Measurements from ENCODE around the gene ANKRD45. TPM values are rescaled to one million over a fixed set of nuclear protein-coding genes. Genes with fewer than 3 reads are reported as not detected.

Gene ANKRD45
- polyA plus RNA-seq, 1 of the 3 experiments (the other 2 are of a cell fraction), result 1.8 TPM

DNA sequence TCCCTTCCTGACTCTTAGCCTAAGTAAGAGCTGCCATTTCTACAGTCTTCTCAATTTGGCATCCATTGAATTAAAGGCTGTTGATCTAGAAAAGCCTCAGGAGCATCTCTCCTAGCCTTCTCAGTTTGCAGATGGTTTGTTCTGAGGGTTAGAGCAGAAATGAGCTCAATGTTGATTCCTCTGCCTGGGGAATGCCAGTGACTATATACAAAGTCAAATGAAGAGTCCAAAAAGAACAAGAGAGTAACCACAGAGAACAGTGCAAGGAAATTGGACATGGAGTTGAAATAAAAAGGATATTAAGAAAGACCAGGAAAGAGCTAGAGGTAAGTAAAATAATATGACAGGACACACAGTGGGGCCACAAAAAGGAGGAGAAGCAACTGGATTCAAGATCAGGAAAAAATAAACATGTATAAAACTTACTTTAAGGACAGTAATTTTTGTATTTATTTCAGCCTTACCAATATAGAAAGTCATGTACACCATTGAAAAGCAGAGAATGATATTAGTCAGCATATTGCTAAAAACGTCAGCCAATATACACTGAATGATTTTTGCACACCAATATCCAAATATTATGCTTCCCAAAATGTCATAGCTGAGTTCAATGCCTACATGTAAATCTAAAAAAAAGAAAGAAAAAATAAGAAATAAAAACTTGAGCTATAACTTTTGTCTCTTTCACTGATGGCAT is 88.1 kb downstream of the ANKRD45 start:
- no peaks in the 10 kb centered on the region for H3F3A ChIP-seq (replicated peaks; ENCODE audit: insufficient read depth)
- H3K9me2 ChIP-seq, result no peaks in the 10 kb centered on the region
- no peaks in the 10 kb centered on the region for H4K20me1 ChIP-seq (ENCODE audit: insufficient read depth)
- no peak overlapping the region for H3K4me3 ChIP-seq (ENCODE audit: low read depth in 2 of 2, low read length in 1 of 2)
- H3K9ac ChIP-seq, result no peak overlapping the region
- DNase-seq, result no peak
- no peaks in the 10 kb centered on the region for H3K9me3 ChIP-seq
- no peaks in the 10 kb centered on the region for H3K79me2 ChIP-seq (ENCODE audit: insufficient read depth)
- H3K27ac ChIP-seq (ENCODE audit: low read depth in 2 of 2, low read length in 1 of 2), result no peak overlapping the region
- no peak overlapping the region for H2AFZ ChIP-seq (ENCODE audit: low read depth)
- 24% methylated on average over 1 of the region's 1 CpG for WGBS (ENCODE audit: low lambda C conversion rate)
- ChIA-PET CTCF (interaction anchor here (0.5 kb wide), 1 partner anchor 240 kb away, joined by 3 read pairs; no protein-coding TSS in a partner anchor), POLR2A (no interaction called here)
- no peak overlapping the region for H3K4me2 ChIP-seq
- TF ChIP-seq GATA2 (CRISPR knock-in tag; IDR thresholded peaks at IDR 0.05) (no peak), NFIC (IDR thresholded peaks at IDR 0.05; ENCODE audit: borderline replicate concordance) (no peak), MXI1 (IDR thresholded peaks at IDR 0.05; ENCODE audit: low read depth, low read length) (no peak), RAD21 (IDR thresholded peaks at IDR 0.05; ENCODE audit: low read length) (no peak), GABPA (IDR thresholded peaks at IDR 0.05; ENCODE audit: low read depth) (no peak), TAF1 (IDR thresholded peaks at IDR 0.05; ENCODE audit: borderline replicate concordance, low read depth, low read length) (no peak), EZH2phosphoT487 (IDR thresholded peaks at IDR 0.05; ENCODE audit: borderline replicate concordance, low read depth) (no peak), TEAD4 (IDR thresholded peaks at IDR 0.05; ENCODE audit: borderline replicate concordance, insufficient read depth) (no peak), CHD2 (IDR thresholded peaks at IDR 0.05; ENCODE audit: low read length, partially characterized antibody) (no peak)
- TF ChIP-seq, protein P1, sequence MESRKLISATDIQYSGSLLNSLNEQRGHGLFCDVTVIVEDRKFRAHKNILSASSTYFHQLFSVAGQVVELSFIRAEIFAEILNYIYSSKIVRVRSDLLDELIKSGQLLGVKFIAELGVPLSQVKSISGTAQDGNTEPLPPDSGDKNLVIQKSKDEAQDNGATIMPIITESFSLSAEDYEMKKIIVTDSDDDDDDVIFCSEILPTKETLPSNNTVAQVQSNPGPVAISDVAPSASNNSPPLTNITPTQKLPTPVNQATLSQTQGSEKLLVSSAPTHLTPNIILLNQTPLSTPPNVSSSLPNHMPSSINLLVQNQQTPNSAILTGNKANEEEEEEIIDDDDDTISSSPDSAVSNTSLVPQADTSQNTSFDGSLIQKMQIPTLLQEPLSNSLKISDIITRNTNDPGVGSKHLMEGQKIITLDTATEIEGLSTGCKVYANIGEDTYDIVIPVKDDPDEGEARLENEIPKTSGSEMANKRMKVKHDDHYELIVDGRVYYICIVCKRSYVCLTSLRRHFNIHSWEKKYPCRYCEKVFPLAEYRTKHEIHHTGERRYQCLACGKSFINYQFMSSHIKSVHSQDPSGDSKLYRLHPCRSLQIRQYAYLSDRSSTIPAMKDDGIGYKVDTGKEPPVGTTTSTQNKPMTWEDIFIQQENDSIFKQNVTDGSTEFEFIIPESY (IDR thresholded peaks at IDR 0.05; ENCODE audit: borderline replicate concordance, low read depth), result no peak
- TF ChIP-seq, protein P2, sequence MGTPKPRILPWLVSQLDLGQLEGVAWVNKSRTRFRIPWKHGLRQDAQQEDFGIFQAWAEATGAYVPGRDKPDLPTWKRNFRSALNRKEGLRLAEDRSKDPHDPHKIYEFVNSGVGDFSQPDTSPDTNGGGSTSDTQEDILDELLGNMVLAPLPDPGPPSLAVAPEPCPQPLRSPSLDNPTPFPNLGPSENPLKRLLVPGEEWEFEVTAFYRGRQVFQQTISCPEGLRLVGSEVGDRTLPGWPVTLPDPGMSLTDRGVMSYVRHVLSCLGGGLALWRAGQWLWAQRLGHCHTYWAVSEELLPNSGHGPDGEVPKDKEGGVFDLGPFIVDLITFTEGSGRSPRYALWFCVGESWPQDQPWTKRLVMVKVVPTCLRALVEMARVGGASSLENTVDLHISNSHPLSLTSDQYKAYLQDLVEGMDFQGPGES (IDR thresholded peaks at IDR 0.05; ENCODE audit: low read depth, low read length), result no peak
- TF ChIP-seq, protein P3, sequence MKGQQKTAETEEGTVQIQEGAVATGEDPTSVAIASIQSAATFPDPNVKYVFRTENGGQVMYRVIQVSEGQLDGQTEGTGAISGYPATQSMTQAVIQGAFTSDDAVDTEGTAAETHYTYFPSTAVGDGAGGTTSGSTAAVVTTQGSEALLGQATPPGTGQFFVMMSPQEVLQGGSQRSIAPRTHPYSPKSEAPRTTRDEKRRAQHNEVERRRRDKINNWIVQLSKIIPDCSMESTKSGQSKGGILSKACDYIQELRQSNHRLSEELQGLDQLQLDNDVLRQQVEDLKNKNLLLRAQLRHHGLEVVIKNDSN (IDR thresholded peaks at IDR 0.05; ENCODE audit: borderline replicate concordance, low read depth), result no peak
- TF ChIP-seq, protein P4, sequence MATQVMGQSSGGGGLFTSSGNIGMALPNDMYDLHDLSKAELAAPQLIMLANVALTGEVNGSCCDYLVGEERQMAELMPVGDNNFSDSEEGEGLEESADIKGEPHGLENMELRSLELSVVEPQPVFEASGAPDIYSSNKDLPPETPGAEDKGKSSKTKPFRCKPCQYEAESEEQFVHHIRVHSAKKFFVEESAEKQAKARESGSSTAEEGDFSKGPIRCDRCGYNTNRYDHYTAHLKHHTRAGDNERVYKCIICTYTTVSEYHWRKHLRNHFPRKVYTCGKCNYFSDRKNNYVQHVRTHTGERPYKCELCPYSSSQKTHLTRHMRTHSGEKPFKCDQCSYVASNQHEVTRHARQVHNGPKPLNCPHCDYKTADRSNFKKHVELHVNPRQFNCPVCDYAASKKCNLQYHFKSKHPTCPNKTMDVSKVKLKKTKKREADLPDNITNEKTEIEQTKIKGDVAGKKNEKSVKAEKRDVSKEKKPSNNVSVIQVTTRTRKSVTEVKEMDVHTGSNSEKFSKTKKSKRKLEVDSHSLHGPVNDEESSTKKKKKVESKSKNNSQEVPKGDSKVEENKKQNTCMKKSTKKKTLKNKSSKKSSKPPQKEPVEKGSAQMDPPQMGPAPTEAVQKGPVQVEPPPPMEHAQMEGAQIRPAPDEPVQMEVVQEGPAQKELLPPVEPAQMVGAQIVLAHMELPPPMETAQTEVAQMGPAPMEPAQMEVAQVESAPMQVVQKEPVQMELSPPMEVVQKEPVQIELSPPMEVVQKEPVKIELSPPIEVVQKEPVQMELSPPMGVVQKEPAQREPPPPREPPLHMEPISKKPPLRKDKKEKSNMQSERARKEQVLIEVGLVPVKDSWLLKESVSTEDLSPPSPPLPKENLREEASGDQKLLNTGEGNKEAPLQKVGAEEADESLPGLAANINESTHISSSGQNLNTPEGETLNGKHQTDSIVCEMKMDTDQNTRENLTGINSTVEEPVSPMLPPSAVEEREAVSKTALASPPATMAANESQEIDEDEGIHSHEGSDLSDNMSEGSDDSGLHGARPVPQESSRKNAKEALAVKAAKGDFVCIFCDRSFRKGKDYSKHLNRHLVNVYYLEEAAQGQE (IDR thresholded peaks at IDR 0.05; ENCODE audit: low read depth, low read length), result no peak
- peaks cover 0 to 2% of the 10 kb centered on the region in 2 experiments; a peak in 1 of 4 replicates for H3K4me1 ChIP-seq (ENCODE audit: control insufficient read depth in 1 of 2, insufficient read depth in 2 of 2, low read depth in 1 of 2, low read length in 1 of 2)
- no peaks in the 10 kb centered on the region for H3K27me3 ChIP-seq (ENCODE audit: insufficient read depth)
- H3K36me3 ChIP-seq (replicated peaks in 1 of 2; ENCODE audit: control insufficient read depth in 1 of 2, insufficient read depth in 2 of 2, low read length in 1 of 2), result no peaks in the 10 kb centered on the region

Measured in SK-N-SH (cell line).